Measurements from ENCODE around the gene DTNA.
A peak's percentile ranks its signal among the peaks of the same experiment; 100 is the strongest.
"Not testable (repeated sequence)": the region's sequence is repeated elsewhere in the genome, so short reads cannot be mapped to it uniquely, and the experiment has no call there.

The DTNA gene

GRCh38 chr18:34901299-34901698, 191.2 kb downstream of the DTNA start:
- peak; percentile 7 to 35 for DNase-seq (ENCODE audit: low read depth in 2 of 2)
- TF ChIP-seq CTCF (IDR thresholded peaks at IDR 0.05; ENCODE audit: low read depth, low read length): no peak

GRCh38 chr18:34904994-34905393, 194.9 kb downstream of the DTNA start:
- no peak overlapping the region for H3K4me3 ChIP-seq (replicated peaks in 1 of 2; ENCODE audit: low read depth in 2 of 2, low read length in 2 of 2)
- DNase-seq (ENCODE audit: low read depth in 2 of 2): no peak
- TF ChIP-seq CTCF (IDR thresholded peaks at IDR 0.05; ENCODE audit: low read depth, low read length): no peak

More at GRCh38 chr18:34901299-34901698, 191.2 kb downstream of the DTNA start:
- no peak overlapping the region for H3K4me3 ChIP-seq (replicated peaks in 1 of 2; ENCODE audit: low read depth in 2 of 2, low read length in 2 of 2)

- DNase-seq (ENCODE audit: low read depth in 2 of 2): not testable (repeated sequence)
Measured at GRCh38 chr18:34906985-34907384, 196.9 kb downstream of the DTNA start.

GRCh38 chr18:34909637-34910364, 199.7 kb downstream of the DTNA start:
- peak; percentile 15 to 45 for DNase-seq (ENCODE audit: low read depth in 2 of 2)
- H3K4me3 ChIP-seq (replicated peaks in 1 of 2; ENCODE audit: low read depth in 2 of 2, low read length in 2 of 2): no peak overlapping the region
- TF ChIP-seq CTCF (IDR thresholded peaks at IDR 0.05; ENCODE audit: low read depth, low read length): no peak

More at GRCh38 chr18:34906985-34907384, 196.9 kb downstream of the DTNA start:
- not testable (repeated sequence) for H3K4me3 ChIP-seq (replicated peaks in 1 of 2; ENCODE audit: low read depth in 2 of 2, low read length in 2 of 2)

- no peak for TF ChIP-seq CTCF (IDR thresholded peaks at IDR 0.05; ENCODE audit: low read depth, low read length)
- no peak overlapping the region for H3K4me3 ChIP-seq (replicated peaks in 1 of 2; ENCODE audit: low read depth in 2 of 2, low read length in 2 of 2)
- no peak for DNase-seq (ENCODE audit: low read depth in 2 of 2)
Measured at GRCh38 chr18:34911081-34911480, 201.0 kb downstream of the DTNA start.

GRCh38 chr18:34911661-34912384, 201.7 kb downstream of the DTNA start:
- no peak overlapping the region for H3K4me3 ChIP-seq (replicated peaks in 1 of 2; ENCODE audit: low read depth in 2 of 2, low read length in 2 of 2)
- no peak for TF ChIP-seq CTCF (IDR thresholded peaks at IDR 0.05; ENCODE audit: low read depth, low read length)
- DNase-seq (ENCODE audit: low read depth in 2 of 2): peak; percentile 56

- no peak overlapping the region for H3K4me3 ChIP-seq (replicated peaks in 1 of 2; ENCODE audit: low read depth in 2 of 2, low read length in 2 of 2)
- TF ChIP-seq CTCF (IDR thresholded peaks at IDR 0.05; ENCODE audit: low read depth, low read length): no peak
- peak; percentile 28 to 47 for DNase-seq (ENCODE audit: low read depth in 2 of 2)
Measured at GRCh38 chr18:34913837-34914661, 204.0 kb downstream of the DTNA start.
